ENCODE data around the gene CORO1C.

CORO1C gene

GRCh38 chr12:108730365-108731104 lies 783 bp downstream of the CORO1C start:
- peak overlapping the region; percentile 98 for H3K27ac ChIP-seq
- no peaks in the 10 kb centered on the region for H3K27me3 ChIP-seq
- no peaks in the 10 kb centered on the region for H3K36me3 ChIP-seq
- TF ChIP-seq CTCF (IDR thresholded peaks at IDR 0.05), result no peak
- peak overlapping the region; percentile 73 to 97 for H3K4me3 ChIP-seq (ENCODE audit: low read depth in 1 of 2, low read length in 1 of 2)
- H3K4me1 ChIP-seq (ENCODE audit: control insufficient read depth in 1 of 2, insufficient read depth in 1 of 2, low read depth in 1 of 2, low read length in 1 of 2), result peaks cover 36 to 50% of the 10 kb centered on the region in 2 experiments
- no peaks in the 10 kb centered on the region for H3K9me3 ChIP-seq

GRCh38 chr12:108729612-108730364 lies 1.5 kb downstream of the CORO1C start:
- H3K4me3 ChIP-seq (ENCODE audit: low read depth in 1 of 2, low read length in 1 of 2), result peak overlapping the region; percentile 73 to 97
- TF ChIP-seq CTCF (IDR thresholded peaks at IDR 0.05), result no peak
- H3K36me3 ChIP-seq, result no peaks in the 10 kb centered on the region
- peaks cover 44 to 58% of the 10 kb centered on the region in 2 experiments for H3K4me1 ChIP-seq (ENCODE audit: control insufficient read depth in 1 of 2, insufficient read depth in 1 of 2, low read depth in 1 of 2, low read length in 1 of 2)
- no peaks in the 10 kb centered on the region for H3K27me3 ChIP-seq
- no peaks in the 10 kb centered on the region for H3K9me3 ChIP-seq
- peak overlapping the region; percentile 98 for H3K27ac ChIP-seq

- Histone ChIP-seq H3K9me3 (no peaks in the 10 kb centered on the region), H3K4me1 (ENCODE audit: control insufficient read depth in 1 of 2, insufficient read depth in 1 of 2, low read depth in 1 of 2, low read length in 1 of 2) (peaks cover 46 to 58% of the 10 kb centered on the region in 2 experiments), H3K27me3 (no peaks in the 10 kb centered on the region), H3K27ac (no peak overlapping the region), H3K36me3 (no peaks in the 10 kb centered on the region), H3K4me3 (ENCODE audit: low read depth in 1 of 2, low read length in 1 of 2) (peak overlapping the region in 1 of 2 experiments; percentile 73)
- TF ChIP-seq CTCF (IDR thresholded peaks at IDR 0.05), result no peak
Measured at GRCh38 chr12:108728820-108729611, 2.3 kb downstream of the CORO1C start.

- no peak for TF ChIP-seq CTCF (IDR thresholded peaks at IDR 0.05)
- H3K4me3 ChIP-seq (ENCODE audit: low read depth in 1 of 2, low read length in 1 of 2), result no peak overlapping the region
- H3K9me3 ChIP-seq, result no peaks in the 10 kb centered on the region
- H3K27me3 ChIP-seq, result no peaks in the 10 kb centered on the region
- H3K4me1 ChIP-seq (ENCODE audit: control insufficient read depth in 1 of 2, insufficient read depth in 1 of 2, low read depth in 1 of 2, low read length in 1 of 2), result peaks cover 52 to 65% of the 10 kb centered on the region in 2 experiments
- H3K27ac ChIP-seq, result no peak overlapping the region
- no peaks in the 10 kb centered on the region for H3K36me3 ChIP-seq
Measured at GRCh38 chr12:108727868-108728735, 3.2 kb downstream of the CORO1C start.

- H3K9me3 ChIP-seq, result no peaks in the 10 kb centered on the region
- H3K27ac ChIP-seq, result no peak overlapping the region
- no peaks in the 10 kb centered on the region for H3K27me3 ChIP-seq
- H3K36me3 ChIP-seq, result no peaks in the 10 kb centered on the region
- H3K4me1 ChIP-seq (ENCODE audit: control insufficient read depth in 1 of 2, insufficient read depth in 1 of 2, low read depth in 1 of 2, low read length in 1 of 2), result peaks cover 55 to 68% of the 10 kb centered on the region in 2 experiments
- no peak overlapping the region for H3K4me3 ChIP-seq (ENCODE audit: low read depth in 1 of 2, low read length in 1 of 2)
- TF ChIP-seq CTCF (IDR thresholded peaks at IDR 0.05), result no peak
Measured at GRCh38 chr12:108727161-108727560, 4.2 kb downstream of the CORO1C start.

Measured in neutrophil (primary cell).